Stimulated activated CD4-positive, alpha-beta T cell treated with anti-CD3 and anti-CD28 coated beads, Interleukin-15, amount 100 ng/mL, for 48 hours (primary cell): Measurements from ENCODE around the gene USP4.

Source experiments
- DNase-seq, 2 donors: peaks; one replicate each; pipeline ENCODE4 v3.0.0-alpha.2; 2020; ENCODE audit warnings: low read depth in 2 of 2

Gene USP4

GRCh38 chr3:49295489-49296058 lies 44.3 kb downstream of the USP4 start:
- DNase-seq: peak in 1 of 2 donors; percentile 5

- no peak for DNase-seq
Measured at GRCh38 chr3:49294343-49294742, 45.5 kb downstream of the USP4 start.

- DNase-seq: no peak
Measured at GRCh38 chr3:49283997-49284396, 55.9 kb downstream of the USP4 start.

GRCh38 chr3:49279376-49279775 lies 60.5 kb downstream of the USP4 start:
- DNase-seq: no peak

- no peak for DNase-seq
Measured at GRCh38 chr3:49278548-49278947, 61.3 kb downstream of the USP4 start.

GRCh38 chr3:49277383-49277775 lies 62.5 kb downstream of the USP4 start:
- DNase-seq: no peak

GRCh38 chr3:49276475-49277382 lies 63.1 kb downstream of the USP4 start, which contains the start of gene C3orf62:
C3orf62 (minus strand) TSS chr3:49277232; CDS start chr3:49276872, 360 bp downstream.
- DNase-seq: peak; percentile 55 to 76

GRCh38 chr3:49273825-49274532 lies 65.9 kb downstream of the USP4 start:
- DNase-seq: no peak

- no peak for DNase-seq
Measured at GRCh38 chr3:49271047-49271446, 68.8 kb downstream of the USP4 start.

GRCh38 chr3:49270156-49270500 lies 69.7 kb downstream of the USP4 start:
- no peak for DNase-seq

- no peak for DNase-seq
Measured at GRCh38 chr3:49269443-49270155, 70.3 kb downstream of the USP4 start.

- DNase-seq: no peak
Measured at GRCh38 chr3:49266410-49267095, 73.3 kb downstream of the USP4 start.

GRCh38 chr3:49265661-49266386 lies 74.0 kb downstream of the USP4 start:
- no peak for DNase-seq

- no peak for DNase-seq
Measured at GRCh38 chr3:49263159-49263889, 76.5 kb downstream of the USP4 start.

GRCh38 chr3:49260806-49261324 lies 79.0 kb downstream of the USP4 start:
- DNase-seq: no peak

GRCh38 chr3:49257187-49257586 lies 82.7 kb downstream of the USP4 start:
- DNase-seq: no peak

- no peak for DNase-seq
Measured at GRCh38 chr3:49255718-49256511, 83.9 kb downstream of the USP4 start.

GRCh38 chr3:49255112-49255511 lies 84.7 kb downstream of the USP4 start:
- no peak for DNase-seq

GRCh38 chr3:49253512-49253911 lies 86.3 kb downstream of the USP4 start:
- DNase-seq: no peak
